H9 (cell line): Measurements from ENCODE around the gene DDX46. TPM values are rescaled to one million over a fixed set of nuclear protein-coding genes. Genes with fewer than 3 reads are reported as not detected.

Experiments used
- DNase-seq: peaks from one replicate; pipeline ENCODE4 v3.0.0-alpha.2; 2017
- H2AFZ ChIP-seq: one replicate; pipeline ENCODE4 v1.6.1; 2013; ENCODE audit warnings: mild to moderate bottlenecking, low read length, control low read depth, moderate library complexity
- H2AK5ac ChIP-seq: 2 replicates; pipeline ENCODE4 v1.6.1; 2013; ENCODE audit warnings: low read length, control low read depth, mixed read lengths; ENCODE audit not compliant: insufficient read length
- H2BK120ac ChIP-seq: one replicate; pipeline ENCODE4 v1.6.1; 2013; ENCODE audit warnings: low read depth, mild to moderate bottlenecking, low read length, control low read depth, inconsistent platforms; ENCODE audit not compliant: poor library complexity, severe bottlenecking
- H2BK12ac ChIP-seq: 2 replicates; pipeline ENCODE4 v1.6.1; 2013; ENCODE audit warnings: low read length, control low read depth, mixed read lengths, low read depth; ENCODE audit not compliant: insufficient read length
- H2BK15ac ChIP-seq: 2 replicates; pipeline ENCODE4 v1.6.1; 2013; ENCODE audit warnings: low read depth, low read length, control low read depth
- H2BK20ac ChIP-seq: one replicate; pipeline ENCODE4 v1.6.1; 2013; ENCODE audit warnings: low read depth, mild to moderate bottlenecking, low read length, control low read depth, inconsistent platforms; ENCODE audit not compliant: poor library complexity, severe bottlenecking
- H2BK5ac ChIP-seq: 2 replicates; pipeline ENCODE4 v1.6.1; 2013; ENCODE audit warnings: low read length, control low read depth, mixed read lengths; ENCODE audit not compliant: insufficient read length
- H3K14ac ChIP-seq: 2 replicates; pipeline ENCODE4 v1.6.1; 2013; ENCODE audit warnings: low read length, control low read depth; ENCODE audit not compliant: insufficient read depth
- H3K18ac ChIP-seq: 2 replicates; pipeline ENCODE4 v1.6.1; 2013; ENCODE audit warnings: low read depth, mild to moderate bottlenecking, mixed read lengths, low read length, control low read depth; ENCODE audit not compliant: insufficient read length
- H3K23ac ChIP-seq: 2 replicates; pipeline ENCODE4 v1.6.1; 2013; ENCODE audit warnings: low read length, control low read depth, mixed read lengths, low read depth; ENCODE audit not compliant: insufficient read length
- H3K23me2 ChIP-seq: 2 replicates; pipeline ENCODE4 v1.6.1; 2013; ENCODE audit warnings: low read depth, mild to moderate bottlenecking, mixed read lengths, low read length, control low read depth; ENCODE audit not compliant: insufficient read length, poor library complexity, severe bottlenecking
- H3K27ac ChIP-seq: 2 replicates; pipeline ENCODE4 v1.5.1; 2013; ENCODE audit warnings: low read length, control low read depth, mixed read lengths, low read depth; ENCODE audit not compliant: insufficient read length
- H3K27me3 ChIP-seq: 2 replicates; pipeline ENCODE4 v1.6.1; 2013; ENCODE audit warnings: low read length, control low read depth, inconsistent platforms; ENCODE audit not compliant: insufficient read depth
- H3K4ac ChIP-seq: 2 replicates; pipeline ENCODE4 v1.6.1; 2013; ENCODE audit warnings: low read depth, mild to moderate bottlenecking, control low read depth, inconsistent platforms, low read length, moderate library complexity
- H3K4me1 ChIP-seq: 2 replicates; pipeline ENCODE4 v1.6.1; 2013; ENCODE audit warnings: low read length, control low read depth, inconsistent platforms; ENCODE audit not compliant: insufficient read depth
- H3K4me2 ChIP-seq: 2 replicates; pipeline ENCODE4 v1.6.1; 2013; ENCODE audit warnings: low read length, control low read depth, mixed read lengths; ENCODE audit not compliant: insufficient read length, insufficient read depth
- H3K56ac ChIP-seq: 2 replicates; pipeline ENCODE4 v1.6.1; 2013; ENCODE audit warnings: low read depth, mild to moderate bottlenecking, mixed read lengths, low read length, control low read depth; ENCODE audit not compliant: insufficient read length
- H3K79me1 ChIP-seq: 2 replicates; pipeline ENCODE4 v1.6.1; 2013; ENCODE audit warnings: low read depth, mild to moderate bottlenecking, moderate library complexity, low read length, control low read depth, inconsistent platforms; ENCODE audit not compliant: insufficient read depth, poor library complexity, severe bottlenecking
- H3K79me2 ChIP-seq: 2 replicates; pipeline ENCODE4 v1.6.1; 2013; ENCODE audit warnings: low read length, control low read depth, inconsistent platforms; ENCODE audit not compliant: insufficient read depth
- H3K9ac ChIP-seq: 2 replicates; pipeline ENCODE4 v1.6.1; 2013; ENCODE audit warnings: low read length, control low read depth, mixed read lengths; ENCODE audit not compliant: insufficient read length; ENCODE audit errors: extremely low read depth
- H3K9me3 ChIP-seq: one replicate; pipeline ENCODE4 v1.6.1; 2013; ENCODE audit warnings: low read depth, low read length, inconsistent platforms; ENCODE audit not compliant: control insufficient read depth
- H3T11ph ChIP-seq: one replicate; pipeline ENCODE4 v1.6.1; 2013; ENCODE audit warnings: mild to moderate bottlenecking, low read length, control low read depth, inconsistent platforms
- H4K20me1 ChIP-seq: one replicate; pipeline ENCODE4 v1.6.1; 2013; ENCODE audit not compliant: control insufficient read depth, insufficient read length, insufficient read depth
- H4K5ac ChIP-seq: 2 replicates; pipeline ENCODE4 v1.6.1; 2013; ENCODE audit warnings: low read depth, mild to moderate bottlenecking, mixed read lengths, low read length, control low read depth; ENCODE audit not compliant: insufficient read length
- H4K8ac ChIP-seq: replicated peaks from 2 replicates; pipeline ENCODE4 v1.6.1; 2013; ENCODE audit warnings: low read length, control low read depth, mixed read lengths, low read depth; ENCODE audit not compliant: insufficient read length
- H4K91ac ChIP-seq: 2 replicates; pipeline ENCODE4 v1.6.1; 2013; ENCODE audit warnings: low read depth, mild to moderate bottlenecking, moderate library complexity, mixed read lengths, low read length, control low read depth; ENCODE audit not compliant: insufficient read length
- H3K27ac Mint-ChIP-seq, 3 experiments: 2 replicates in 2 of 3; 3 replicates in 1 of 3; pipeline ENCODE4 v1.8.0; 2020 to 2021; ENCODE audit warnings: mixed read lengths in 3 of 3, mild to moderate bottlenecking in 1 of 3, moderate library complexity in 1 of 3
- H3K27me3 Mint-ChIP-seq: 2 replicates; pipeline ENCODE4 v1.8.0; 2021; ENCODE audit warnings: low read depth, mild to moderate bottlenecking, moderate library complexity, mixed read lengths
- H3K36me3 Mint-ChIP-seq, 3 experiments: 2 replicates in 2 of 3; 3 replicates in 1 of 3; pipeline ENCODE4 v1.8.0; 2020 to 2021; ENCODE audit warnings: low read depth in 3 of 3, mixed read lengths in 3 of 3; ENCODE audit not compliant: insufficient read depth in 1 of 3
- H3K4me1 Mint-ChIP-seq, 2 experiments: 2 replicates each; pipeline ENCODE4 v1.8.0; 2020; ENCODE audit warnings: mixed read lengths in 2 of 2
- H3K4me3 Mint-ChIP-seq, 2 experiments: 2 replicates in 1 of 2; 3 replicates in 1 of 2; pipeline ENCODE4 v1.8.0; 2020 to 2021; ENCODE audit warnings: mild to moderate bottlenecking in 2 of 2, mixed read lengths in 2 of 2, moderate library complexity in 1 of 2
- H3K9me3 Mint-ChIP-seq, 2 experiments: 2 replicates in 1 of 2; 3 replicates in 1 of 2; pipeline ENCODE4 v1.8.0; 2020; ENCODE audit warnings: mild to moderate bottlenecking in 2 of 2, mixed read lengths in 2 of 2, moderate library complexity in 1 of 2
- WGBS: extraction: QIAGEN DNeasy Blood & Tissue Kit; methylation state at CpG from one replicate; pipeline ENCODE4 v1.1.7; 2013; ENCODE audit warnings: missing lambda C conversion rate, low lambda C conversion rate, mixed read lengths; ENCODE audit not compliant: insufficient read length; ENCODE audit errors: extremely low coverage; 5-methylcytosine and 5-hydroxymethylcytosine counted together
- total RNA-seq: library from RNA; stranded (reverse); gene quantifications from 2 replicates; pipeline ENCODE4 v1.2.1, GENCODE V29; 2021
- TF ChIP-seq, protein P1 (sequence below): fragments of 200-600 bp; sonication (generic); conservative IDR thresholded peaks from 3 replicates; pipeline ENCODE4 v1.8.0; 2021; ENCODE audit warnings: antibody characterized with exemption, mild to moderate bottlenecking

The DDX46 gene
- total RNA-seq, 1 experiment from 2014 or later: 90.3 TPM

DNA sequence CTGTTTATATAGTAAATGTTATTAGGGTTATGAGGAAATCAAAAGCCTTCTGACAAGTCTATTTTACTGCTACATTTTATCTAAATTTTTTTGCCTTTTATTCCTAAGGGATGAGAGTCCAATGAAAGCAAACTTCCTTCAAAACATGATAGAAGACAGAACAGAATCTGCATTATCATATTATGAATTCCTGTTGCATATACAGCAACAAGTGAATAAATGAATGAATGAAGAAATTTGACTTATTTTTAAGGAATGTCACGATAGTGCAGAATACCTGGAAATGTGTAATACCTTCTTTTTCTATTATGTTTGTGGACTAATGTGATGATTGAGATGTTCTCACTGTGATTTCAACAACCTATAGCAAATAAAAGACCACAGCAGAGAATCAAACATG, 33.7 kb upstream of the DDX46 start:
- H3K14ac ChIP-seq: no peak overlapping the region
- no peak overlapping the region for H2BK120ac ChIP-seq
- no peak overlapping the region for H3T11ph ChIP-seq
- H3K27me3 Mint-ChIP-seq: no peaks in the 10 kb centered on the region
- H2BK20ac ChIP-seq: no peak overlapping the region
- H3K27ac ChIP-seq: no peak overlapping the region
- WGBS: no CpG with 5 or more reads among the region's 1 CpG
- no peaks in the 10 kb centered on the region for H3K23me2 ChIP-seq
- DNase-seq: no peak
- no peak overlapping the region for H3K9ac ChIP-seq
- H3K27ac Mint-ChIP-seq: no peak overlapping the region
- H3K18ac ChIP-seq: no peak overlapping the region
- no peak overlapping the region for H2AK5ac ChIP-seq
- no peak overlapping the region for H2BK5ac ChIP-seq
- H2AFZ ChIP-seq: no peak overlapping the region
- H3K79me2 ChIP-seq: no peaks in the 10 kb centered on the region
- no peak overlapping the region for H3K23ac ChIP-seq
- H3K79me1 ChIP-seq: no peaks in the 10 kb centered on the region
- no peak overlapping the region for H3K4ac ChIP-seq
- H3K4me2 ChIP-seq: no peak overlapping the region
- H4K5ac ChIP-seq: no peak overlapping the region
- no peak overlapping the region for H3K56ac ChIP-seq
- H4K20me1 ChIP-seq: no peaks in the 10 kb centered on the region
- no peaks in the 10 kb centered on the region for H3K4me1 Mint-ChIP-seq
- no peak overlapping the region for H2BK12ac ChIP-seq
- peaks cover 2 to 36% (median 21%) of the 10 kb centered on the region in 3 experiments; a peak in 6 of 7 replicates for H3K36me3 Mint-ChIP-seq
- H3K4me3 Mint-ChIP-seq: no peak overlapping the region
- no peak overlapping the region for H4K8ac ChIP-seq
- H2BK15ac ChIP-seq: no peak overlapping the region
- H3K9me3 Mint-ChIP-seq: no peaks in the 10 kb centered on the region
- H3K9me3 ChIP-seq: no peaks in the 10 kb centered on the region
- no peak overlapping the region for H4K91ac ChIP-seq
- H3K27me3 ChIP-seq: no peaks in the 10 kb centered on the region
- TF ChIP-seq, protein P1, sequence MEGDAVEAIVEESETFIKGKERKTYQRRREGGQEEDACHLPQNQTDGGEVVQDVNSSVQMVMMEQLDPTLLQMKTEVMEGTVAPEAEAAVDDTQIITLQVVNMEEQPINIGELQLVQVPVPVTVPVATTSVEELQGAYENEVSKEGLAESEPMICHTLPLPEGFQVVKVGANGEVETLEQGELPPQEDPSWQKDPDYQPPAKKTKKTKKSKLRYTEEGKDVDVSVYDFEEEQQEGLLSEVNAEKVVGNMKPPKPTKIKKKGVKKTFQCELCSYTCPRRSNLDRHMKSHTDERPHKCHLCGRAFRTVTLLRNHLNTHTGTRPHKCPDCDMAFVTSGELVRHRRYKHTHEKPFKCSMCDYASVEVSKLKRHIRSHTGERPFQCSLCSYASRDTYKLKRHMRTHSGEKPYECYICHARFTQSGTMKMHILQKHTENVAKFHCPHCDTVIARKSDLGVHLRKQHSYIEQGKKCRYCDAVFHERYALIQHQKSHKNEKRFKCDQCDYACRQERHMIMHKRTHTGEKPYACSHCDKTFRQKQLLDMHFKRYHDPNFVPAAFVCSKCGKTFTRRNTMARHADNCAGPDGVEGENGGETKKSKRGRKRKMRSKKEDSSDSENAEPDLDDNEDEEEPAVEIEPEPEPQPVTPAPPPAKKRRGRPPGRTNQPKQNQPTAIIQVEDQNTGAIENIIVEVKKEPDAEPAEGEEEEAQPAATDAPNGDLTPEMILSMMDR: no peak
- H3K4me1 ChIP-seq: no peaks in the 10 kb centered on the region
